ENCODE results near the gene ITPKA.
A peak's percentile ranks its signal among the peaks of the same experiment; 100 is the strongest.

Gene ITPKA

DNA sequence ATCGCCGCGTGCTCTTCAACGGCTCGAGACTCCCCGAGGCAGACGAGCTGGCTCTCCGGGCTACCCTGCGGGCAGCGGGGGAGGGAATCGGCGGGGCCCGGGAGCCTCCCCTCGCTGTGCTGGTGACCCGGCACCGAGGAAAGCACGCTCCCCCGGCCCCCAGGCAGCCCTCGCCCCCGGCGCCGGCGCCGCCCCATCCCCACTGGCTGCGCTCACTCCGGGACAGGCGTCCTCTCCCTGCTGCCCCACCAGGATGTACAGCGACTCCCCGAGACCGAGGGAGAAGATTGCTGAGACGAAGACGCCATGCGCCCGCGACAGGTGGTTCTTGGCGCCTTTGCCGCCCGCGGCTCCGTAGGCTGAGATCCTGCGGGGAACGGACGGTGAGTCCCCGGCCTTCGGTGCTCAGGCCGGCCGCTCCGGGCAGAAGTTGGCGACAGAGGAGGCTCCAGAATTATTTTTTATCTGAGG lies 18.3 kb downstream of the ITPKA start:
- peak in 1 of 2 donors; percentile 11 for DNase-seq

DNA sequence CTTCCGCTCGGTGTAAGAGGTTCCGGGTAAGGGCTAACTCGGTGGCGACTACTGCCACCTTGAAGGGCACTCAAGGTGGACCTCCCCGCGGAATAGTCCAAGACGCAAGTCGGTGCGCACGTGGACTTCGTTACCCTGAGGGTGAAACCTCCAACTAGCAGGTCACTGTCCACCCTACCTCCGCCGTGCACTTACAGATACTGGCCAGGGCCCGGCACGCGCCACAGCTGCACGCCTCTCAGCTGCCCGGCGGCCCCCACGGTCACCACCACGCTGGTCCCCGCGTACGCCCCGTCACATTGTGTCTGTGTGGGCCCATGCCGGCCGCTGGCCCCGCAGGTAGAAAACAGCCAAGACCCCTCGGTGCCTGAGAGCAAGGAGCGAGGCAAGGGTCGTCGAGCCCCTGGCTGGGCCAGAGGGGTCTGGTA lies 18.9 kb downstream of the ITPKA start:
- DNase-seq, result no peak

DNA sequence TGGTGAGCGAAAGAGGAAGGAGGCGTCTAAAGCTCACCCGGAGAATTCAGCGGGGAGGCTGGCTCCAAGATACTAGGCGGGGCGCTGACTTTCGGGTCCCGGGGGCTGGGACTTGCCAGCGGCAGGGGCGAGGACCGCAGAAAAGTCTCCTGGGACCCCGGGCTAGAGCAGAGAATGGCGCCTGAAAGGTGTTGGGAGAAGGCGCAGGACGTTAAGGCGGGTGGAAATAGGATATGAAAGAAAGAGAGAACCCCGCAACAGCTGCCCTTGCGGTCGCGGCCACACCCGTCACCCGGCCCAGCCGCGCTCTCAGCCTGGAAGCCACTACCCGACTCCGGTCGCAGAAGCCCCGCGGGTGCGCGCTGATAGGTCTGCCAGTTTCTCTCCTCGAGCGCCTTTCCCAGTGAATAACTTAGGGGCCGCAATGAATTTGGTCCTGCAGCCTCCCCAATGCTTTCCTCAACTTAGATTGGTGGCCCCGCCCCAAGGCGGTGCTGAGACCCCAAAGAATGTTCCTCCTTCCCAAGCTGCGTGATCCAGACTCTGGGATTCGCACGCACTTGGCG lies 19.3 kb downstream of the ITPKA start:
- peak; percentile 38 to 42 for DNase-seq

GRCh38 chr15:41513506-41514227 lies 20.0 kb downstream of the ITPKA start, which contains the start of gene LTK:
Gene LTK, minus strand, starts transcription at chr15:41513827. Its CDS starts 118 bp downstream, at chr15:41513709.
- DNase-seq, result peak; percentile 26 to 30

- no peak for DNase-seq
Observed at GRCh38 chr15:41517895-41518449, 24.3 kb downstream of the ITPKA start.

DNA sequence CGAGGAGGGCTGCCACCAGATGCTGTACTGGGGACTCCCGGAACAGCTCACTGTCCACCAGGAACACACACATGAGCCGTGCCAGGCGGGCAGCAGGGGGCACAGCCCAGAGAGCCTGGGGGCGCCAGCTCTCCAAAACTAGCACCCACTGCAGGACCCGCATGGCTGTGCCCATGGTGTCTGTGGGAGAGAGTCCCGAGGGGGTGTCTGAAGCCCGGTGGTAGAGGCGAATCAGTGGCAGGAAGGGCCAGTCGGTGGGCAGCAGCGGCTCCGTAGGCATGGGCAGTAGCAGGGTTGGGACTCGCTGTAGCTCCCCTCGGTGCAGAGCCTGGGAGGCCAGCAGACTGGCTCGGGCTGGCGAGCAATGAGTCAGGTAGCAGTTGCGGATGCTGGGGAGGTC lies 27.0 kb downstream of the ITPKA start:
- no peak for DNase-seq

DNA sequence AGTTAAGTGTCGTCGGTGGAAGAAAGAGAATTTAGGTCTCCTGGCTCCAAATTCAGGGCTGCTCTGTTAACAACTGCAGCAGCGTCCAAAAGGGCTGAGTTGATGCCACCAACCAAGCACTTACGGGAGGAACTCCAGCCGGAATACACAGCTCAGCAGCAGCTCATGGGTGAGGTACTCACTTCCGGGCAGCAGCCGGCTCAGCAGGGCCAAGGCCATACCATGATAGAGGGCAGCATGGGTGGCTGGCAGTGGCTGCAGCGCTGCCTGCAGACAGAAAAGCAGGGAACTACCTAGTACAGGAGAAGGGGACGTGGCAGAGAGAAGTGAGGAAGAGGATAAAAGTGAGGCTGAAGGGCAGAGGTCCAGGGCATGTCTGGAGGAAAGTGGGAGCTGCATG lies 27.9 kb downstream of the ITPKA start:
- DNase-seq, result no peak

DNA sequence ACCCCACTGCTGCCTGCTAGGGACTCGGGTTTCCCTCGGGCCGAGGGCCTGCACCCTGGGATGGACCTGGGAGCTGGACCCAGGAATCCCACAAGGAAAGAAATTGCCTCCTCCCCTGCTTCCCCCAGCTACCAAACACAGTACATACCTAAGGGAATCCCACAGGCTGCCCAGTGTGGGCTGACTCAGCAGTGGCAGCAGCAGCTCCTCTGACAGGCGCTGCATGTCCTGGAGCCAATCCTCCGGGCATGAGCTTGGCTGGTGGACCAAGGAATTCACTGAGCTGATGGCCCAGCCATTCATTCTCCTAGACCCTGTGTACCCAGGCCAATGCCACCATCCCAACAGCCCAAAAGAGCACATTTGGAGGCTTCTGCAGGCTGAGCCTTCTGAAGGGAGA lies 29.4 kb downstream of the ITPKA start:
- DNase-seq, result no peak

- DNase-seq, result no peak
Observed at GRCh38 chr15:41530363-41530956, 36.8 kb downstream of the ITPKA start.

DNA sequence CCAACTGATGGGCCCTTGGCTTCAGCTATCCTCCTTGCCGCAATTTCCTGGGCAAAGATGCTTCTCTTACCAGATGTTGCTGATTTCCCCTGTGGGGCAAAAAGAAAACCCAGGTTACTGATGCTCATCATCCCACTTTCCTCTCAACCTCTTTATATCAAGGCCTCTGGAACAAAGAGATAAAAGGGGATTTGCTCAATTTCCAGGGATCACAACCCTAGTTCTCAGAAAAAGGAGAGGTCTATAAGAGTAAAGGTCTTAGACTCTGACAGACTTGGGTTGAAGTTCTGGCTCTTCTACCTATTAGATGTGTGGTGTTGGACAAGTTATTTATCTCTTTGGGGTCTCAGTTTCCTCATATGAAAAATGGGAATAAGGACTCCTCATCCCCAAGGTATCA lies 41.9 kb downstream of the ITPKA start:
- DNase-seq, result no peak

DNA sequence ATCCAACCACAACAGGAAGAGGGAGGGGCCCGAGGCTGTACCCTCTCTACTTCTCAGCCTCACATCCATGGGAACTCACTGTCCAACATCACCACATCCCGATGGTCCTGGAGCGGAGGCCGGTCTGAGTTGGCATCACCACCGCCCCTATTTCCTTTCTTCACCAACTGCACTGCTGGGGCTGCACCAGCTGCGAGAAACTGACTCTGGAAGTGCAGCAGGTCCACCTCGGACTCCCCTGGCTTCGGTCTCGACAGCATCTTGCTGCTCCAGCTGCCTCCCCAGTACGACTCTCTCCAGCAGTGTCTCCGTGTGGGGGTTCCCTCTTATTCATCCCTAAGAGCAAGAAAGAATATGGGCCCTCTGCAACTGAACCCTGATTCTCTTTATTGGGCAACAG lies 43.2 kb downstream of the ITPKA start:
- no peak for DNase-seq

GRCh38 chr15:41543521-41543870 lies 49.8 kb downstream of the ITPKA start:
- DNase-seq, result no peak

DNA sequence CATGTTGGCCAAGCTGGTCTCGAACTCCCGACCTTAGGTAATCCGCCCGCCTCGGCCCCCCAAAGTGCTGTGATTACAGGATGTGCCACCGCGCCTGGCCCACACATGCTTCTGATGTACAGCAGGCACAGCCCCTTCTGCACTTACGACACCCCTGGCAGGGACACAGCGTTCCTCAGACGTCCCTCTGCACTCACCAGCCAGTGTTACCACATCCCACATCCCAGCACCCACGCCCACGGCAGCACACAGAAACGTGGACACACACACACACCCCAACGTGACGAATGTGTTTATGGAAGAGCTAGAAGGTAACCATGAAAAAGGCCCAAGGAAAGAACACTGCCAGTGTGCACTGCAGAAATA lies 51.0 kb downstream of the ITPKA start:
- DNase-seq, result peak; percentile 15 to 43

DNA sequence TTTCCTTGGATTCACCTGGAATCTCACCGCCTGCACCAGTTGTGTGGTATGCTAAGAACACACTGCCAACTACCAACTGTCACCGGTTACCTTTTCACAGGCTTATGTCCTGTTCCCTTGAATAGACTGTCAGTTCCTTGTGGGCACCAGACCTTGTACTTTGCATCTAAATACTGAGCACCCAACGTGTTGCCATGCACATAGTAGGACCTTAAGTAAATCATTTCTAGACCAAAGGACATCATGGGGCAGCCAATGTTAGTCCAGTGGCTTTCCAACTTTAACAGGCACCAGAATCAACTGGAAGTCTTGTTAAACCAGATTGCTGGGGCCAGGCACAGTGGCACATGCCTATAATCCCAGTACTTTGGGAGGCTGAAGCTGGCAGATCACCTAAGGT lies 51.5 kb downstream of the ITPKA start:
- no peak for DNase-seq

DNA sequence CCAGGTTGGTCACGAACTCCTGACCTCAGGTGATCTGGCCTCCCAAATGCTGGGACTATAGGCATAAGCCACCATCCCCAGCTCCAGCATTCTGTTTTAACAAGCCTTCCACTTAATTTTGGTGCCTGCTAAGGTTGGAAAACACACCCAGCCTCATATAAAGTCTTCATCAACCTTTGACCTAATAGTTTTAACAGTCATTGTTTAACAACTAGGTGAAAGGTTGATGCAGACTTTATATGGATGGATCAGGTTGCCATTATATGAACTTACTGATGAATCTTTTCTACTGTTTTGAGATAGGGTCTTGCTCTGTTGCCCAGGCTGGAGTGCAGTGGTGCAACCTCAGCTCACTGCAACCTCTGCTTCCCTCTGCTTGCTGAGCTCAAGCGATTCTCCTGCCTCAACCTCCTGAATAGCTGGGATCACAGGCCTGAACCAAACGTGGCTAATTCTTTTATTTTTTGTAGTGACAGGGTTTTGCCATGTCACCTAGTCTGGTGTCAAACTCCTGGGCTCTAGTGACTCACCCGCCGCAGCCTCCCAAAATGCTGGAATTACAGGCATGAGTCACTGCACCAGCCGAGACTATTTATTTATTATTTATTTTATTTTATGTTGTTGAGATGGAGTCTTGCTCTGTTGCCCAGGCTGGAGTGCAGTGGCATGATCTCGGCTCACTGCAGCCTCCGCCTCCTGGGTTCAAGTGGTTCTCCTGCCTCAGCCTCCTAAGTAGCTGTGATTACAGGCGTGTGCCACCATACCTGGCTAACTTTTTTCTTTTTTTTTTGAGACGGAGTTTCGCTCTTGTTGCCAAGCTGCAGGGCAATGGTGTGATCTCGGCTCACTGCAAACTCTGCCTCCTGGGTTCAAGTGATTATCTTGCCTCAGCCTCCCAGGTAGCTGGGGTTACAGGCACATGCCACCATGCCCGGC lies 53.4 kb downstream of the ITPKA start:
- DNase-seq, result no peak

- DNase-seq, result no peak
Observed at GRCh38 chr15:41550066-41550775, 56.5 kb downstream of the ITPKA start.
